ENCODE data around the gene BUD31.

Gene BUD31

GRCh38 chr7:99408379-99409191, at the start of gene BUD31, which contains the start of gene PDAP1:
Gene BUD31 (plus strand): TSS chr7:99408969. CDS start chr7:99411093, 2,124 bp downstream.
Gene PDAP1 (minus strand): TSS chr7:99408597. CDS start chr7:99408548, 49 bp downstream.
- peak; percentile 85 for DNase-seq (ENCODE audit: low read depth)
- H3K4me3 ChIP-seq (ENCODE audit: low read depth, low read length) = peak within 1 kb of the TSS; percentile 100
- TF ChIP-seq, protein P1, sequence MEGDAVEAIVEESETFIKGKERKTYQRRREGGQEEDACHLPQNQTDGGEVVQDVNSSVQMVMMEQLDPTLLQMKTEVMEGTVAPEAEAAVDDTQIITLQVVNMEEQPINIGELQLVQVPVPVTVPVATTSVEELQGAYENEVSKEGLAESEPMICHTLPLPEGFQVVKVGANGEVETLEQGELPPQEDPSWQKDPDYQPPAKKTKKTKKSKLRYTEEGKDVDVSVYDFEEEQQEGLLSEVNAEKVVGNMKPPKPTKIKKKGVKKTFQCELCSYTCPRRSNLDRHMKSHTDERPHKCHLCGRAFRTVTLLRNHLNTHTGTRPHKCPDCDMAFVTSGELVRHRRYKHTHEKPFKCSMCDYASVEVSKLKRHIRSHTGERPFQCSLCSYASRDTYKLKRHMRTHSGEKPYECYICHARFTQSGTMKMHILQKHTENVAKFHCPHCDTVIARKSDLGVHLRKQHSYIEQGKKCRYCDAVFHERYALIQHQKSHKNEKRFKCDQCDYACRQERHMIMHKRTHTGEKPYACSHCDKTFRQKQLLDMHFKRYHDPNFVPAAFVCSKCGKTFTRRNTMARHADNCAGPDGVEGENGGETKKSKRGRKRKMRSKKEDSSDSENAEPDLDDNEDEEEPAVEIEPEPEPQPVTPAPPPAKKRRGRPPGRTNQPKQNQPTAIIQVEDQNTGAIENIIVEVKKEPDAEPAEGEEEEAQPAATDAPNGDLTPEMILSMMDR (IDR thresholded peaks at IDR 0.05; ENCODE audit: low read depth, low read length, missing control alignments) = no peak
- in situ Hi-C loops (cut with HindIII; ENCODE audit: low sequenced_read_pairs) = no loop called here

- H3K4me3 ChIP-seq (ENCODE audit: low read depth, low read length) = no peak overlapping the region
- DNase-seq (ENCODE audit: low read depth) = no peak
- in situ Hi-C loops (cut with HindIII; ENCODE audit: low sequenced_read_pairs) = no loop called here
- TF ChIP-seq, protein P1 (IDR thresholded peaks at IDR 0.05; ENCODE audit: low read depth, low read length, missing control alignments) = no peak
Measured at GRCh38 chr7:99359465-99360154, 49.2 kb upstream of the BUD31 start.

DNA sequence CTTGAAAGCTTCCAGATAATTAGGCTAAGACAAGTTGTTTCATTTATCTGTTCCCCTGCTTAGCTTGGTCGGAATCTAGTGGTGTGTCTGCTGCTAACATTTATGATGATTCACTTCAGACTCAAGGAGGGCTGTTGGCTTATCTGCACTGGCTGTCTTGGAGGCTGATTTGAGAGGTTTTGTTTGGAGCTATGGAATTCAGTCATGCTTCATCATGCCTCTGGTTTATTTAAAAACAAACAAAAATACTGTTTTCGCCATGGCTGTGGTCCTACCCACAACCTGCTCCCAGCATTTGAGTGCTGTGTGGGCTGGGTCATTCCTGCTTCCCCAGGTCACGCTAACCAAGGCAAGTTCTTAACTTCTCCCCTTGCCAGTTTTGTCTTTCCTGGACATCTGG, 46.0 kb upstream of the BUD31 start:
- in situ Hi-C loops (cut with HindIII; ENCODE audit: low sequenced_read_pairs) = no loop called here
- H3K4me3 ChIP-seq (ENCODE audit: low read depth, low read length) = no peak overlapping the region
- TF ChIP-seq, protein P1 (IDR thresholded peaks at IDR 0.05; ENCODE audit: low read depth, low read length, missing control alignments) = no peak
- DNase-seq (ENCODE audit: low read depth) = peak; percentile 39

- TF ChIP-seq, protein P1 (IDR thresholded peaks at IDR 0.05; ENCODE audit: low read depth, low read length, missing control alignments) = no peak
- no peak overlapping the region for H3K4me3 ChIP-seq (ENCODE audit: low read depth, low read length)
- no peak for DNase-seq (ENCODE audit: low read depth)
- in situ Hi-C loops (cut with HindIII; ENCODE audit: low sequenced_read_pairs) = no loop called here
Measured at GRCh38 chr7:99363286-99363685, 45.5 kb upstream of the BUD31 start.

GRCh38 chr7:99365318-99366141, 43.2 kb upstream of the BUD31 start:
- TF ChIP-seq, protein P1 (IDR thresholded peaks at IDR 0.05; ENCODE audit: low read depth, low read length, missing control alignments) = peak; percentile 59
- no peak overlapping the region for H3K4me3 ChIP-seq (ENCODE audit: low read depth, low read length)
- in situ Hi-C loops (cut with HindIII; ENCODE audit: low sequenced_read_pairs) = no loop called here
- DNase-seq (ENCODE audit: low read depth) = no peak

DNA sequence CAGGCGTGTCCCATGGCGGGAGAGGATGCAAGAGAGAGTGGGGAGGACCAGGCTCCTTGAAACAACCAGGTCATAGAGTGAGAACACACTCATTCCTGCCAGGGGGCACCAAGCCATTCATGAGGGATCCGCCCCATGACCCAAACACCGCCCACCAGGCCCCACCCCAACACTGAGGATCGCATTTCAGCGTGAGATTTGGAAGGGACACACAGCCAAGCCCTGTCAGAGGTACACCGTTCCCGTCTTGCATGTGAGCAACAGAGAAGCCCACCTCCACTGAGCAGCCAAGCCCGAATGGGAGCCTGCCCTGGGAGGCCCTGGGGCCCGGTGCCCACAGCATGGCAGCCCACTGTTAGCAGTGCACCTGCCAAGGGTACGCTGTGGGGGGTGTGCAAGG, 42.1 kb upstream of the BUD31 start:
- in situ Hi-C loops (cut with HindIII; ENCODE audit: low sequenced_read_pairs) = no loop called here
- DNase-seq (ENCODE audit: low read depth) = no peak
- no peak overlapping the region for H3K4me3 ChIP-seq (ENCODE audit: low read depth, low read length)
- TF ChIP-seq, protein P1 (IDR thresholded peaks at IDR 0.05; ENCODE audit: low read depth, low read length, missing control alignments) = no peak
